OCI-LY3 (cell line): ENCODE data around the gene FKBP1B.

Experiments used
- H2AFZ ChIP-seq: fragments of 200-600, 300-600 bp; shearing (Covaris generic); 2 replicates; pipeline ENCODE4 v1.6.0; 2014; ENCODE audit warnings: antibody characterized with exemption, low read depth, low read length
- H3K27ac ChIP-seq: fragments of 200-600, 300-600 bp; sonication (generic); 2 replicates; pipeline ENCODE4 v1.5.1; 2014; ENCODE audit warnings: mild to moderate bottlenecking, low read length, moderate library complexity, mixed read lengths
- H3K27me3 ChIP-seq: fragments of 200-600, 300-600 bp; sonication (generic); 2 replicates; pipeline ENCODE4 v1.6.1; 2014; ENCODE audit warnings: low read depth, low read length, mixed read lengths
- H3K36me3 ChIP-seq: fragments of 200-600, 300-600 bp; sonication (generic); replicated peaks from 2 replicates; pipeline ENCODE3; 2014; ENCODE audit warnings: low read depth, low read length, mixed read lengths
- H3K4me1 ChIP-seq: fragments of 300-600, 200-600 bp; sonication (generic); 2 replicates; pipeline ENCODE4 v1.6.1; 2014; ENCODE audit warnings: low read length, mixed read lengths
- H3K4me2 ChIP-seq: fragments of 200-600, 300-600 bp; sonication (generic); 2 replicates; pipeline ENCODE4 v1.6.1; 2014; ENCODE audit warnings: low read length, mixed read lengths
- H3K4me3 ChIP-seq: fragments of 300-600, 200-600 bp; sonication (generic); 2 replicates; pipeline ENCODE4 v1.5.1; 2014; ENCODE audit warnings: antibody characterized with exemption, mild to moderate bottlenecking, low read length, moderate library complexity
- H3K79me2 ChIP-seq: fragments of 300-600, 200-600 bp; shearing (Covaris generic); 2 replicates; pipeline ENCODE4 v1.6.1; 2014; ENCODE audit warnings: mild to moderate bottlenecking, low read length, mixed read lengths
- H3K9ac ChIP-seq: fragments of 300-600, 200-600 bp; shearing (Covaris generic); 2 replicates; pipeline ENCODE4 v1.6.0; 2014; ENCODE audit warnings: mild to moderate bottlenecking, low read length, moderate library complexity
- H3K9me3 ChIP-seq: fragments of 200-600, 300-600 bp; shearing (Covaris generic); 2 replicates; pipeline ENCODE4 v1.6.1; 2014; ENCODE audit warnings: low read length, mixed read lengths; ENCODE audit not compliant: insufficient read depth
- H4K20me1 ChIP-seq: fragments of 200-600, 300-600 bp; sonication (generic); 2 replicates; pipeline ENCODE4 v1.6.1; 2016; ENCODE audit warnings: low read length, mixed read lengths; ENCODE audit not compliant: insufficient read depth
- EZH2phosphoT487 ChIP-seq: fragments of 200-600 bp; shearing (Covaris generic); IDR thresholded peaks from 2 replicates; pipeline ENCODE4 v1.6.1; 2018; ENCODE audit warnings: antibody characterized with exemption, mixed run types, low read depth
- TF ChIP-seq, protein P1 (sequence below): fragments of 200-600, 300-600 bp; sonication (generic); IDR thresholded peaks from 2 replicates; pipeline ENCODE4 v1.5.1; 2014; ENCODE audit warnings: antibody characterized with exemption, low read length, low read depth

FKBP1B gene

DNA sequence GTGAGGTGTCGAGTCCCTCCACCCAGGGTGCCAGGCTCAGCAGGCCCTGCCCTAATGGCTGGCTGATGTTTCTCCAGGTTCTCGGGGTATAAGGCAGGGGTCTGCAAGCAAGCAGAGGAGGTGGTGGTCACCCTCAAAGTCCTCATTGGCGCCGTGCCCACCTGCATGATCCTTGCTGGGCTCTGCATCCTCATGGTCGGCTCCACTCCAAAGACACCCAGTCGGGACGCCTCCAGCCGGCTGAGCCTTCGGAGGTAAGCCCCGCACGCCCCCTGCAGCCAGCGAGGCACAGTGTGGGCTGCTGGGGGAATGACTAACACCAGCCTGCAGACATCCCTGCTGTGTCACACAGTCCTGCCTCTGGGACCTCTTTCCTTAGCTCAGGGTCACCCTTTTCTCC lies 25.5 kb upstream of the FKBP1B start:
- no peak overlapping the region for H3K4me2 ChIP-seq
- no peak overlapping the region for H3K9ac ChIP-seq
- TF ChIP-seq, protein P1, sequence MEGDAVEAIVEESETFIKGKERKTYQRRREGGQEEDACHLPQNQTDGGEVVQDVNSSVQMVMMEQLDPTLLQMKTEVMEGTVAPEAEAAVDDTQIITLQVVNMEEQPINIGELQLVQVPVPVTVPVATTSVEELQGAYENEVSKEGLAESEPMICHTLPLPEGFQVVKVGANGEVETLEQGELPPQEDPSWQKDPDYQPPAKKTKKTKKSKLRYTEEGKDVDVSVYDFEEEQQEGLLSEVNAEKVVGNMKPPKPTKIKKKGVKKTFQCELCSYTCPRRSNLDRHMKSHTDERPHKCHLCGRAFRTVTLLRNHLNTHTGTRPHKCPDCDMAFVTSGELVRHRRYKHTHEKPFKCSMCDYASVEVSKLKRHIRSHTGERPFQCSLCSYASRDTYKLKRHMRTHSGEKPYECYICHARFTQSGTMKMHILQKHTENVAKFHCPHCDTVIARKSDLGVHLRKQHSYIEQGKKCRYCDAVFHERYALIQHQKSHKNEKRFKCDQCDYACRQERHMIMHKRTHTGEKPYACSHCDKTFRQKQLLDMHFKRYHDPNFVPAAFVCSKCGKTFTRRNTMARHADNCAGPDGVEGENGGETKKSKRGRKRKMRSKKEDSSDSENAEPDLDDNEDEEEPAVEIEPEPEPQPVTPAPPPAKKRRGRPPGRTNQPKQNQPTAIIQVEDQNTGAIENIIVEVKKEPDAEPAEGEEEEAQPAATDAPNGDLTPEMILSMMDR = no peak
- TF ChIP-seq EZH2phosphoT487 = no peak
- H3K4me3 ChIP-seq = no peak overlapping the region
- H3K79me2 ChIP-seq = no peaks in the 10 kb centered on the region
- H3K4me1 ChIP-seq = no peaks in the 10 kb centered on the region
- H3K27me3 ChIP-seq = no peaks in the 10 kb centered on the region
- H3K36me3 ChIP-seq = peaks cover 7% of the 10 kb centered on the region
- no peaks in the 10 kb centered on the region for H3K9me3 ChIP-seq
- H2AFZ ChIP-seq = no peak overlapping the region
- H4K20me1 ChIP-seq = no peaks in the 10 kb centered on the region
- H3K27ac ChIP-seq = no peak overlapping the region

DNA sequence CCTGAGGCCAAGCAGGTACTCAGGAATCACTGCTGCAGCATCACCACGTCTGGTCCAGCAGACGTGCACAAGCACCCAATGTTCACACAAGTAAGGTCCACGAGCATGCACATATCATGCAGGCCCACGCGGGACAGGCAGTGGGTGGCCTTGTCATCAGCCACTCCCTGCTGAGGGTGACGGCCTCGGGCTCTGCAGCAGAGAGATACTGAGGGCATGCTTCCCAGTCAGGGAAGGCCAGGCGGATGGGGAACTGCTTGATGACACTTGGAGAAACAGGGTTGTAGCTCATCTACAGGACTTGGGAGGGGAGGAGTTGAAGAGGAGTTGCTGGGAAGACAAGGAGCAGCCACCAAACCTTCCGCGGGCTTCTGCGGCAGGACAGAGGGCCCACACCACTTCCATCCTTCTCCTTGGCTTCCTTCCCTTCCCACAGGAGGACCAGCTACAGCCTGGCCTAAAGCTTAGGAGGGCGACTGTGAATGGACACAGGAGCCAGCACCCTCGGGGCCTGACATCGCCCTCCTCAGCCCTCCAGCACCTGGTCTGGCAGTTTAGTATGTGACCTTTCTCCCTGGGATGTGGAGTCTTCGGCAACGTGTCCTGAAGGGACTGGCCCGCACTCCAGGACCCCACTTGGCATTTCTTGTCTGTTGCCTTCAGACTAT lies 24.4 kb upstream of the FKBP1B start:
- no peak overlapping the region for H3K4me3 ChIP-seq
- H3K79me2 ChIP-seq = no peaks in the 10 kb centered on the region
- H3K4me2 ChIP-seq = no peak overlapping the region
- peaks cover 11% of the 10 kb centered on the region for H3K36me3 ChIP-seq
- no peak for TF ChIP-seq EZH2phosphoT487
- TF ChIP-seq, protein P1 = no peak
- no peaks in the 10 kb centered on the region for H3K9me3 ChIP-seq
- no peaks in the 10 kb centered on the region for H4K20me1 ChIP-seq
- no peak overlapping the region for H2AFZ ChIP-seq
- no peak overlapping the region for H3K27ac ChIP-seq
- no peaks in the 10 kb centered on the region for H3K27me3 ChIP-seq
- H3K4me1 ChIP-seq = no peaks in the 10 kb centered on the region
- no peak overlapping the region for H3K9ac ChIP-seq

DNA sequence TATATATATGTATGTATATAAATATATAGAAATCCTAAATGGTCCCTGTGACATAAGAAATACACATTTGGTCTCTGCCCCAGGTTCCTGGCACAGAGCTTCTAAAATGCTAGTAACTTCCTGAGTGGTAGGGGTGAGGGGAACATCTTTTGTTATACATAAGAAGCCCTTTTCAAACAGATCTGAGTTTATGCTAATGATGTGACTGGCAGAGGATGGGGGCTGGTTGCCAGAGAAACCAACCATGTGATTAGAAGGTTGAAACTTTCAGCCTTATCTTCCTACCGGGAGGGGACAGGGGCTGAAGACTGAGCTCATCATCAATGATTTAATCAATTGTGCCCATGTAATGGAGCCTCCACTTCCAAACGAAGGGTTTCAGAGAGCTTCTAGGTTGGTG lies 23.3 kb upstream of the FKBP1B start:
- Histone ChIP-seq H2AFZ (no peak overlapping the region), H3K4me2 (no peak overlapping the region), H4K20me1 (no peaks in the 10 kb centered on the region), H3K36me3 (peaks cover 16% of the 10 kb centered on the region), H3K9ac (no peak overlapping the region), H3K27me3 (no peaks in the 10 kb centered on the region), H3K4me3 (no peak overlapping the region), H3K4me1 (no peaks in the 10 kb centered on the region), H3K79me2 (no peaks in the 10 kb centered on the region), H3K27ac (no peak overlapping the region), H3K9me3 (no peaks in the 10 kb centered on the region)
- TF ChIP-seq, protein P1 = no peak
- TF ChIP-seq EZH2phosphoT487 = no peak

DNA sequence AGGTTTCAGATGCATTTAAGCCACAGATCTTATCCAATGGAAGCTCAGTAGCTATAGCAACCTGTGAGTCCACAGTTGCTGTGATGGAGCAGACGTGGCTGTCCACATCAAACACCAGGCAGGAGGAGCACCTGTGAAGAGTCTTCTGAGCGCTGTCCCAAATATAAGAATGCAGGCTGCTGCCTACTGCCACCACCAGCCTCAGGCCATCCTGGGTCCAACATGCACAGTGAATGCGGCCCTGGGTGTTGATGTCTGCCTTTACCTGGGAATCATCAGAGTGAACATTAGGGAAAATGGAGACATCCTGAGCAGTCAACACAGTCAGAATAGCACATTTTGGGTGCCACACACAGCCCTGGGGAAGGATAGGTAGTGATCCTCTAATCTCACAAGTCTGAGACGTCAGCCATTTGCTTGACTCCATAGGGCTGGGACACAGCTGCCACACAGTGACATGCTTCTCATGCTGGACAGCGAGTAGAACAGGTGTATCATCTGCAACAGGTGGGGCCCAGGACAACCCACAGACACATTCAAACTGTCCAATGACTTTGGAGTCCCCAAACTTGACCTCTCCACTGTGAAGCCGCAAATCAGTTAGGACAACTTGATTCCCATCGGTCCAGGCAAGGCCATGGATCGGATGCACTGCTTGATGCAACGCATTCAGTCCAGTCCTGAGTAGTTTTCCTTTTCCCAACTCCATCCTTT lies 10.6 kb upstream of the FKBP1B start:
- TF ChIP-seq, protein P1 = no peak
- TF ChIP-seq EZH2phosphoT487 = no peak
- Histone ChIP-seq H3K4me3 (no peak overlapping the region), H3K9ac (no peak overlapping the region), H4K20me1 (no peaks in the 10 kb centered on the region), H3K27ac (no peak overlapping the region), H3K4me2 (no peak overlapping the region), H3K27me3 (no peaks in the 10 kb centered on the region), H3K4me1 (no peaks in the 10 kb centered on the region), H3K36me3 (peaks cover 17% of the 10 kb centered on the region), H3K9me3 (no peaks in the 10 kb centered on the region), H3K79me2 (peaks cover 16% of the 10 kb centered on the region), H2AFZ (no peak overlapping the region)
